ENCODE results near the gene DDX41. TPM values are rescaled to one million over a fixed set of nuclear protein-coding genes. Genes with fewer than 3 reads are reported as not detected.

The DDX41 gene
- polyA plus RNA-seq, 1 donor from 2014 or later = 74.2 TPM

- H3K27ac Mint-ChIP-seq = peak overlapping the region; percentile 0 to 37 (median 35)
These were observed 14.7 kb downstream of the DDX41 start for GRCh38 chr5:177501874-177502678.

DNA sequence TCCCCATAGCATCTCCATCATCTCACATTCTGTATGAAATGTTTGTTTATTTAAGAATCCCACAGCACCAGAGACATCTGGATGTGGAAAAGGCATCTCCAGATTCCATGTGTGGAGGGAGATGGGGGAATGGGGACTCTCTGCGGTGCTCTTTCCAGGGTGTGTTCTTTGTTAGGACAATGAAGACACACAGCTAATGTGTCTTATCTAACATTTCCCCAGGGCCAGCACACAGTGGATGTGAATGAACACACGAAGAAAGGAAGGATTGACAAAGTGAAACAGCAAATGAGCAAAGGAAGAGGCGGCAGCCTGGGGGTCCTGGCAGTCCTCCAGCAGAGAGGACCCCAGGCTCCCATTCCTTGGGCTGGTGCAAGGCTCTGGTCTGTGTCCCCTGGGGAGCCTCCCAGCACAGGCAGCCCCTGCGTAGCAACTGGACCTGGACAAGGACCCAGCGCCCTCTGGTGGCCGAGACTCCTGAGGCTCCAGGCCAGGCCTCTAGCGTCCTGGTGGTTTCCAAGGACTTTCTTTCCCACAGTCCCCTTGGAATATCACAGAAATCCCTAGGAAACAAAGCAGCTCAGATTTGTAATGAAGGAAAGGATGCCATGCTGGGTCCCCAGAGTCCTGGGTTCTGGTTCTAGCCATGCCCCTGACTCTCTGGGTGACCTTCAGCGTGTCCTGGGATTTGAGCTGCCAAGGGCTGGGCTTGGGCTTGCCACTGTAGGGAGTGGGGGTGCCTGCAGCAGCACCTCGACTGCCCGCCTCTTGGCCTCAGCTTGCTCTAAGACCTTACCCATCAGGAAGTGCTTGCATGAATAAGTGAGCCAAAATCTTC is 15.9 kb downstream of the DDX41 start:
- Mint-ChIP-seq H3K4me3 (peak overlapping the region in 2 of 4 donors; percentile 55 to 67), H3K4me1 (peaks cover 10 to 47% (median 38%) of the 10 kb centered on the region in 3 donors), H3K9me3 (no peaks in the 10 kb centered on the region), H3K36me3 (peaks cover 4% of the 10 kb centered on the region), H3K27me3 (peaks cover 3% of the 10 kb centered on the region), H3K27ac (peak overlapping the region in 2 of 3 donors; percentile 18 to 23)

More at GRCh38 chr5:177501874-177502678, 14.7 kb downstream of the DDX41 start:
- peaks cover 3% of the 10 kb centered on the region for H3K27me3 Mint-ChIP-seq
- H3K36me3 Mint-ChIP-seq = peaks cover 4% of the 10 kb centered on the region
- H3K4me3 Mint-ChIP-seq = peak overlapping the region; percentile 44 to 74 (median 54)
- peaks cover 12 to 44% (median 40%) of the 10 kb centered on the region in 3 donors for H3K4me1 Mint-ChIP-seq
- no peaks in the 10 kb centered on the region for H3K9me3 Mint-ChIP-seq

DNA sequence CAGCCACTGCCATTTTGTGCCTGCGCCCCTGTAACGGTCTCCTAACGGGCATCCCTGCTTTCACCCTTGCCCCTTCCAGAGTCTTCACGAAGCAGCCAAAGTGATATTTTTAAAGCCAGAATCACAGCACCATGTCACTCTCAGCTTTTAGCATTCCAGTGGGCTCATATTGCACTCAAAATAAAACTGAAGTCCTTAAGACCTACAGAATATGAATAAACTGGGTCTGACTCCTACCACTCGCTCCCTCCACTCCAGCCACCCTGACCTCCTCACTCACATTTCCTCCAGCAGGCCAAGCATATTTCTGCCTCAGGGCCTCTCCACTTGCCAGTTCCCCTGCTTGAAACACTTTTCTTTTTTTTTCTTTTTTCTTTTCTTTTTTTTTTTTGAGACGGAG is 16.9 kb downstream of the DDX41 start:
- no peaks in the 10 kb centered on the region for H3K9me3 Mint-ChIP-seq
- peaks cover 3% of the 10 kb centered on the region for H3K36me3 Mint-ChIP-seq
- peak overlapping the region in 1 of 3 donors; percentile 91 for H3K27ac Mint-ChIP-seq
- H3K4me1 Mint-ChIP-seq = peaks cover 10 to 43% (median 36%) of the 10 kb centered on the region in 3 donors
- peaks cover 3% of the 10 kb centered on the region for H3K27me3 Mint-ChIP-seq
- peak overlapping the region in 3 of 4 donors; percentile 8 to 75 (median 67) for H3K4me3 Mint-ChIP-seq

- Mint-ChIP-seq H3K9me3 (no peaks in the 10 kb centered on the region), H3K4me1 (peaks cover 15 to 50% (median 41%) of the 10 kb centered on the region in 3 donors), H3K27me3 (peaks cover 3% of the 10 kb centered on the region)
These were observed 18.6 kb downstream of the DDX41 start for GRCh38 chr5:177498013-177498787.

DNA sequence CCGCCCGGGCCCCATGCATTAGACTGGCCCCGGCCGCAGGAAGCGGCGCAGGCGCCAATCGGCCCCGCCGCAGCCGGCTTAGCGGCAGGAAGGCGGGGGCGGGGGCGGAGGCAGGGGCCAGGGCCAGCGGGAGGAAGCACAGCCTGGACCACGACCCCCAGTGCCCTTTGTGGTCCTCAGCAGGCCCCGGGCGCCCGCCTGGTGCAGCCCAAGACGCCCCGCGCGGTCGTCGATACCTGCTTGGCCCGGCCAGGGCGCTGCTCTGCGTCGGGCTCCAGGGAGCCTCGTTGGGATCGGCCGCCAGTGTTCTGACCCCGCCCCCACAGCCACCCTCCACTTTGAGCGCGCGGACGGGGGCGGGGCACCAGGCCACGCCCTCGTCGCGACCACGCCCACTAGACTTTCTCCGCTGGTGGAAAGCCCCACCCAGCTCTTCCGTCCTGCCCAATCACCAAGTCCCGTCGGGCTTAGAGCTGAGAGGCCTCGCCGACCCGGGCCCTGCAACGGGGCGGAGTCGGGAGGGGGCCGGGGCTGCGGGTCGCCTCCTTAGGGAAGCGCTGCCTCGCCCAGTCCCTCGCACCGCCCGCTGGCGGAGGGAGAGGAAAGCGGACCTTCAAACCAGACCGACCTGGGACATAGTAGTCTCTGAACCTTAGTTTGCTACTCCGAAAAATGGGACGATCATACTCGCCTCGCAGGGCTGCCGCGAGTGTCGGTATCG is 19.3 kb downstream of the DDX41 start, which contains the start of gene PDLIM7:
Gene PDLIM7, minus strand, starts transcription at position 313 of the 721 bp plus-strand sequence. CDS start 1,092 bp downstream, outside the sequence.
- Mint-ChIP-seq H3K4me1 (peaks cover 15 to 48% (median 39%) of the 10 kb centered on the region in 3 donors), H3K36me3 (peaks cover 6% of the 10 kb centered on the region), H3K9me3 (no peaks in the 10 kb centered on the region), H3K27me3 (peaks cover 3% of the 10 kb centered on the region), H3K4me3 (peak within 1 kb of the TSS; percentile 83 to 95 (median 90)), H3K27ac (peak within 1 kb of the TSS; percentile 14 to 81 (median 54))

More at GRCh38 chr5:177498013-177498787, 18.6 kb downstream of the DDX41 start:
- Mint-ChIP-seq H3K36me3 (peaks cover 3% of the 10 kb centered on the region), H3K4me3 (peak overlapping the region; percentile 83 to 95 (median 90)), H3K27ac (peak overlapping the region; percentile 14 to 81 (median 54))

GRCh38 chr5:177496727-177497291 is 20.0 kb downstream of the DDX41 start:
- Mint-ChIP-seq H3K4me3 (peak overlapping the region; percentile 21 to 95 (median 78)), H3K9me3 (no peaks in the 10 kb centered on the region), H3K27ac (no peak overlapping the region), H3K27me3 (peaks cover 3% of the 10 kb centered on the region), H3K36me3 (peaks cover 5% of the 10 kb centered on the region), H3K4me1 (peaks cover 9 to 42% (median 32%) of the 10 kb centered on the region in 3 donors)

GRCh38 chr5:177496070-177496726 is 20.6 kb downstream of the DDX41 start:
- Mint-ChIP-seq H3K4me1 (peaks cover 9 to 41% (median 27%) of the 10 kb centered on the region in 3 donors), H3K27ac (peak overlapping the region in 1 of 3 donors; percentile 68), H3K9me3 (no peaks in the 10 kb centered on the region), H3K4me3 (peak overlapping the region; percentile 21 to 86 (median 78)), H3K27me3 (peaks cover 3% of the 10 kb centered on the region), H3K36me3 (peaks cover 5% of the 10 kb centered on the region)

GRCh38 chr5:177495243-177496060 is 21.3 kb downstream of the DDX41 start:
- Mint-ChIP-seq H3K4me1 (peaks cover 5 to 36% (median 23%) of the 10 kb centered on the region in 3 donors), H3K4me3 (peak overlapping the region in 3 of 4 donors; percentile 73 to 86 (median 83)), H3K27ac (peak overlapping the region in 1 of 3 donors; percentile 68)

GRCh38 chr5:177494346-177495195 is 22.2 kb downstream of the DDX41 start:
- Mint-ChIP-seq H3K36me3 (peaks cover 4% of the 10 kb centered on the region), H3K27me3 (peaks cover 3% of the 10 kb centered on the region), H3K4me3 (peak overlapping the region in 3 of 4 donors; percentile 24 to 63 (median 55)), H3K4me1 (peaks cover 5 to 34% (median 20%) of the 10 kb centered on the region in 3 donors), H3K27ac (peak overlapping the region in 2 of 3 donors; percentile 67 to 94), H3K9me3 (no peaks in the 10 kb centered on the region)

More at GRCh38 chr5:177495243-177496060, 21.3 kb downstream of the DDX41 start:
- H3K36me3 Mint-ChIP-seq = peaks cover 5% of the 10 kb centered on the region
- H3K27me3 Mint-ChIP-seq = peaks cover 3% of the 10 kb centered on the region
- no peaks in the 10 kb centered on the region for H3K9me3 Mint-ChIP-seq

GRCh38 chr5:177493795-177494345 is 22.9 kb downstream of the DDX41 start:
- H3K4me3 Mint-ChIP-seq = peak overlapping the region in 3 of 4 donors; percentile 24 to 63 (median 55)

DNA sequence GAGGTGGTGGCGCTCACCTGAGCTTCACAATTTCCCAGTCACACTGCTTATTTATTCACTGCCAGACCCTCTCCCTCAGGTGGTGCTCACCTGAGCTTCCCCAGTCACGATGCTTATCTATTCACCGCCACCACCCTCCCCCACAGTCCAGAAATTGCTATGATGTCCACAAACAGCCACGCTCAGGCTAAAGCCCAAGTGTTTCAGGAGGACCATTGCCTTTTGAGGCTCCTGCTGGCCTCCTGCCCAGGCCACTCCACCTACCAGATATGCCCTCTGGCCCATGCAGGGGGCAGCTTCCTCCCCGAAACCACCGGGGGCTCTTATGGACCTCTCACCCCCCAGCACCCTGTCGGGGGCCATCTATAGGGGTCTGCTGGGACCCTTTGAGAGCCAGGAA is 23.9 kb downstream of the DDX41 start:
- Mint-ChIP-seq H3K9me3 (no peaks in the 10 kb centered on the region), H3K36me3 (peaks cover 4% of the 10 kb centered on the region), H3K27ac (peak overlapping the region in 1 of 3 donors; percentile 65), H3K4me3 (peak overlapping the region in 1 of 4 donors; percentile 27), H3K4me1 (peaks cover 5 to 28% (median 13%) of the 10 kb centered on the region in 3 donors), H3K27me3 (no peaks in the 10 kb centered on the region)

More at GRCh38 chr5:177493795-177494345, 22.9 kb downstream of the DDX41 start:
- H3K27me3 Mint-ChIP-seq = peaks cover 3% of the 10 kb centered on the region
- H3K9me3 Mint-ChIP-seq = no peaks in the 10 kb centered on the region
- peak overlapping the region in 2 of 3 donors; percentile 67 to 94 for H3K27ac Mint-ChIP-seq
- H3K4me1 Mint-ChIP-seq = peaks cover 5 to 33% (median 20%) of the 10 kb centered on the region in 3 donors
- peaks cover 4% of the 10 kb centered on the region for H3K36me3 Mint-ChIP-seq
